ENCODE results near the gene ZDHHC14.

Gene ZDHHC14

DNA sequence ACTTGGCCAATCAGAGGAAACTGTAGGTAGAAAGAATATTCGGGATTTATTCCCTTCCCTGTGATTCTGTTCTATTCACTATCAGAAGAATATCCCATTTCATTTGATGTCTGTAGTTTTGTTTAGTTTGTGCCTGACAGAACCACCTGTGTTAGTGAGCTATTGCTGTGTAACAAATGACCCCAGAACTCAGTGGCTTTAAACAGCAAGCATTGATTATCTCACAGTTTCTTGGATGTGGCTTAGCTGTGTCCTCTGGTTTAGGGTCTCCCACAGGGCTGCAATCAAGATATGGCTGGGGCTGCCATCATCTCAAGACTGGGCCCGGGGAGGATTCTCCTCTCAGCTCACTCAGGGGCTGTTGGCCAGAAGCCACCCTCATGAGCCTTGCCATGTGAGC is 143.7 kb downstream of the ZDHHC14 start:
- DNase-seq (ENCODE audit: extremely low spot score, insufficient read length, low read depth), result no peak
- FAIRE-seq, result no peak

DNA sequence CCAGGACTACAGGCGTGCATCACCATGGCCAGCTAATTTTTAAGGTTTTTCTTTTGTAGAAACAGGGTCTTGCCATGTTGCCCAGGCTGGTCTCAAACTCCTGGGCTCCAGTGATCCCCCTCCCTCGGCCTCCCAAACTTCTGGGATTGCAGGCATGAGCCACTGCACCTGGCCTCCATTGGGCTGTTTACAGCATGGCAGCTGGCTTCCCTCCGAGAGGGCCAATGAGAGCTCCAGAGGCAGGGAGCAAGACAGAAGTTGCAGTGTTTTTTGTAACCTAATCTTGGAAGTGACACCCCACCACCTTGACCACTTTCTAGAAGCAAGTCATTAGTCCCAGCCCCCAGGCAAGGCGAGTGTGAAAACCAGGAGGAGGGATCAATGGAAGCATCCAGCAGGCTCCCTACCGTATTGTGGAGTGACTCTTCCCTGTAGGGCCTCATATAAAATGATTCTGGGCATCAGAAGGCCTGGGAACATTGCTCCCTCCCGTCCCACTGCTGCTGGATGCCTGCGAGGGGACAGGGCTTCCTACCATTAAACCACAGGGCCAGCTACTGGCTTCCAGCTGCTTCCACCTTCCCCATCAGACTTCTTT is 144.4 kb downstream of the ZDHHC14 start:
- DNase-seq (ENCODE audit: extremely low spot score, insufficient read length, low read depth), result no peak
- no peak for FAIRE-seq

- FAIRE-seq, result no peak
Observed at GRCh38 chr6:157525918-157526425, 145.0 kb downstream of the ZDHHC14 start.

DNA sequence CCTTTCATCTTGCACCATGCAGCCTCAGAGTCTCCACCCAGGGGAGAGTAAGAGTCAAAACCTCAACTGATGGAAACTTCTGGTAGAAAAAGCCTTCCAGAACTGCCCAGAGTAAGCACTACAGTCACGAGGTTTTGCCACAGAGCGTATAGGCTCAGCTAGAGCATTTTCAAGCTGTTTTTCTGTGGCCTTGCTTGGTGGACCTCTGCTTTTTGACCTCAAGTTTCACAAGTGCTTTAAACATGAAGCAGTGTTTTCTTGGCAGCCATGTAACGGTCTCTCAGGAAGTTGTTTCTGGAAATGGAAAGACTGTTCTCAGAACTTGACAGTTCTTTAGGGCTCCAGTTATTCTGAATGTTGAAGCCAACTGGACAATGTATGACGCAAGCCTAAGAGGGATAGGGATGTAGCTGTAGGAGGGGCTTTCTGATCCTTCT is 146.5 kb downstream of the ZDHHC14 start:
- DNase-seq (ENCODE audit: extremely low spot score, insufficient read length, low read depth), result no peak

More at GRCh38 chr6:157525918-157526425, 145.0 kb downstream of the ZDHHC14 start:
- no peak for DNase-seq (ENCODE audit: extremely low spot score, insufficient read length, low read depth)

DNA sequence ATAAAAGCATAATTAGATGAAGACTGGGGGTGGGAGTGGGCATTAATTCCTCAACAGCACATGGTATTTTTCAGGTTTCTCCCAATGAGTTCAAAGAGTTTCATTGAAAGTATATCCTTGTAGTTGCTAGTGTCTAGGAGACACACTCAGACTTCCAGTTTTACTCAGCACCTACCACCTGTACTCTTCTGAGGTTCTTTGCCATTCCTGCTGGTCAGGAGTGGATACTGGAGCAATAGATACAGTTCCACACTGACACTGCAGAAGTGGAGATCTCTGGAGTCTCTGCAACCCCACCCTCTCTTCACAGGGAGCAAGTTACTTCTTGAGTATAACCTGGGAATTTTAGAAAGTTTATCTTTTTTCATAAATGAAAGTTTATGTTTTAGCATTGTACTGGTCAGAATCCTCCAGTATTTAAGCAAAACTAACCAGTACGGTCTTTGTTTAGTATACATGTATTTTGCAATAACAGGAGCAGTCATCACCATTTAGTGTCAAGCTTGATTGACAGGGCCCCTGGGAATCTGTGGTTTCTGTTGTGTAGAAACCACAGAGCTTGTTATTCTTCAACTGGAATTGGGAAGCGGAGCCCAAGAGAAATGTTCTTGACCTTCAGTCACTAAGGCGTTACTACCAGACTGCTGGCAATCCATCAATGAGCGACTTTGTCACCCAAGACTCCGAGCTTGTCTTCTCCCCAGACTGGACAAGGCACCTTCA is 148.1 kb downstream of the ZDHHC14 start:
- DNase-seq (ENCODE audit: extremely low spot score, insufficient read length, low read depth) (no peak), FAIRE-seq (peak; percentile 56)

More for the DNA sequence above, 146.5 kb downstream of the ZDHHC14 start:
- FAIRE-seq, result peak; percentile 73

DNA sequence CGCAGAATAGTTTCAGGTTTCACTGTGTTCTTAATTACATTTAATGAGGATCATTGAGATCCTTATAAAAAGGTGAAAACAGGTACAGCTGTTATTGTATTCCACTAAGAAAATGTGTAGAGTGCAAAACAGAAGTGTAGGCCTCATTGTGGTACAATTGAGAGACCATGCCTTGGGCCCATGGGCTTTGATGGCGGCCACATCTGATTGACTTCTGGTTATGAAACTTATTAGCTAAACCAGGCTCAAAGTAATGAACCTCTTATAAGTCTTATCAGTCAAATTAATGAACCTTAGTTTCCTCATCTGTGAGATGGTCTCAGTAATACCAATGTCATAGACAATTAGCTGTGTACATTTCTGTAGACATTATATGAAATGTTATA is 148.7 kb downstream of the ZDHHC14 start:
- peak; percentile 42 for FAIRE-seq
- DNase-seq (ENCODE audit: extremely low spot score, insufficient read length, low read depth), result no peak

GRCh38 chr6:157530126-157530525 is 149.1 kb downstream of the ZDHHC14 start:
- peak; percentile 12 for FAIRE-seq

DNA sequence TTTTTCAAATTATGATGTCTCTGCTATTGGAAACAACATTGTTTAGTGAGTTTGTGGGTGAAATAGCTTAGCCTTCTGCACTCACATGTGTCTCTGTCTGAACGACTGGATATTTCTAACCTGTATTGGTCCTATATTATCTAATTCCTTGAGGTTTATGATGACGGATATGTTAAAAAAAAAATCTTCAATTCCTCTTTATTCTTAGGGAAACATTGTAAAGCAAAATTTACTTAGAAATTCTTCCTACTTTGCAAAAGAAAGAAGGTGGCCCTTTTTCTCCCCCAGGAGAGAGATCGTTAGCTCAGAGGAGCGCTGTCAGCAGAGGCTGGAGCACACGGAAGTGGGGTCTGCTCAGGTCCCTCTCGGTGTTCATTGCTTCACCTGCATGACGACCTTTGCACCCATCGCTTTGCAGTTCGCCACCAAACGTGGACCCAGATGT is 149.8 kb downstream of the ZDHHC14 start:
- FAIRE-seq (no peak), DNase-seq (ENCODE audit: extremely low spot score, insufficient read length, low read depth) (no peak)

More at GRCh38 chr6:157530126-157530525, 149.1 kb downstream of the ZDHHC14 start:
- no peak for DNase-seq (ENCODE audit: extremely low spot score, insufficient read length, low read depth)

- DNase-seq (ENCODE audit: extremely low spot score, insufficient read length, low read depth) (no peak), FAIRE-seq (no peak)
Observed at GRCh38 chr6:157531169-157531985, 150.4 kb downstream of the ZDHHC14 start.

DNA sequence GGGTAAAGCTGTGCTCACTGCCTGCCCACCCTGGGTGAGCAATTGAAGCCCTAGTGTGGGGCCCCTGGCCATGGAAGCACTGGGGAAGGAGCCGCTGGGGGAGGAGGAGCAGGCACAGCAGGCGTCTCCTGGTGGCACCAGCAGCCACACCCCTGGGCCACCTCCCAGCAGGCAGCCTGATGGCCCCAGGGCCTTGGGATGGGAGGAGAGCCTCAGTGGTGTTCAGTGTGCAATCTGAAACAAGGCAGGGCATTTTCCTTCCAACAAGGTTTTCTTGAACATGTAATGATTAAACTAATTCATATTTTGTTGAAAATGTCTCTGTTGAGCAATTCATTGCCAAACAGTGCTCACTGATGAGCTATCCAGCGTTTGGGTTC is 151.0 kb downstream of the ZDHHC14 start:
- no peak for FAIRE-seq
- DNase-seq (ENCODE audit: extremely low spot score, insufficient read length, low read depth), result no peak

DNA sequence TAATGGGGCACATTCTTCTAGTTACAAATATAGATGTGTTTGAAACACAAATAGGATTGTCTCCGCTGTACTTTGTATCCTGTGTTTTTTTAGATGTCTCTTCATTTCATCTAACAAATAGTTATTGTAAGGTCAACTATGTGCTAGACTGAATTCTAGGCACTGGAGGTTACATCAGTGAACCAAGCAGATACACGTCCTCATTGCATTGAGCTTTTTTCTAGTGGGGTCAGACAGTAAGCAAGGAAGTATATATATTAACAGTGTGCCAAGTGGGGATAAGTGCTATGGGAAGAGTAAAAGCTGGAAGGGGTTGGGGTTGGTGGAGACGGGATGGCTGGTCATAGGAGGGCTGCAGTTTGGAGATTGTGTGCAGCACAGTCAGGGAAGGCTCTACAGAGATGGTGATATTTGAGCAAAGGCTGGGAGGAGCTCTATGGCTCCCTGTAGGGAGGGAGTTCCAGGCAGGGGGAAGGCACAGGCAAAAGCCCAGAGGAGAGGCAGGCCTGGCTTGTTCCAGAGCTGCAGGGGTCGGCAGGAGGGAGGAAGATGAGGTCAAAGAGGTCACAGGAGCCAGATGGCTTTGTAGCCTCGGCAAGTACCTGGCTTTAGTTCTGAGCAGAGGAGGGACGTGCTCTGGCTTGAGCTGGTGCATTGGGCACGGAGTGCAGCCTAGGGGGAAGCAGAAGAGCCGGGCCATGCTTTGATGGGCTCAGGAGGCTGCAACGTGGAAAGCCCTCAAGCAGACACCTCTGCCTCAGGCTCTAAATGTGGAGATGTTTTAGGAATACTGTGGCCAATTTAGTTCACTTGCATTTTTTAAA is 152.3 kb downstream of the ZDHHC14 start:
- FAIRE-seq, result no peak
- no peak for DNase-seq (ENCODE audit: extremely low spot score, insufficient read length, low read depth)

DNA sequence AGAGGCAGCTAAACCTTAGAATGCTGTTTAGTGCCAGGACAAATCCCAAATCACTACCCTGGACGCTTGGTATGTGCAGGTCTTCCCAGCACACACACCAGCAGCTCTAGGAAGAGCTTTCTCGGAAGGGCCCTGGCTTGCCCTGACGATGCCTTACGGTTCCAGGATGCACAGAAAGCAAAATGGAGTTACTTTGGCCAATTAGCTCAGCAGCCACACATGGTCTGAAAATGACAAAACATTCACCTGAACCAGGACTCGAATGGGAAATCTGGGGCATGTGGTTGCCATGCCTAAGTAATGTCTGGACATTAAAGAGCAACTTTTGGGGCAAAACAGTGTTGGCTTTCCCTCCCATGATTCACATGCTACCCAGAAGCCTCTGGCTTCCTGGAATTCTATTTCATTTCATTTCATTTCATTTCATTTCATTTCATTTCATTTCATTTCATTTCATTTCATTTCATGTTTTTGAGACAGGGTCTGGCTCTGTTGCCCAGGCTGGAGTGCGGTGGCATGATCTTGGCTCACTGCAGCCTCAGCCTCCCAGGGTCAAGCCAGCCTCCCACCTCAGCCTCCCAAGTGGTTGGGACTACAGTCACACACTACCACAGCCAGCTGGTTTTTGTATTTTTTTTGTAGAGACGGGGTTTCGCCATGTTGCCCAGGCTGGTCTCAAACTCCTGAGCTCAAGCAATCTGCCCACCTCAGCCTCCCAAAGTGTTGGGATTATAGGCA is 153.3 kb downstream of the ZDHHC14 start:
- DNase-seq (ENCODE audit: extremely low spot score, insufficient read length, low read depth), result no peak
- FAIRE-seq, result no peak

DNA sequence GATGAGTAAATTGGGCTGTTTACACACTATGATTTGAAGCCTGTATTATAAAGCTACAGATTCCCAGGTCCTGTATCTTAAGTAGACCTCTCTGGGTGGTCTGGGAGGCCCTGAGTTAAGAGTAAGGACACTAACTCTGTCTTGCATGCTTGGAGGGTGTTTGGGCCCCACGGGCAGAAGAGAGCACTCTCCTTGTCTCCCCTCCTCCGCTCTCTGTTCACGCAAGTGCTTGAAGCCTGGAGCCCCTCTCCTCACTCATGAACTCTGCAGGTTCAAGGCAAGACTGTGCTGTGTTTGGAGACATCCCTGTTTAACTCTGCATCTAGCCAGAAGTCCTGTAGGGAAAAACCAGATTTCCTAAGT is 154.0 kb downstream of the ZDHHC14 start:
- DNase-seq (ENCODE audit: extremely low spot score, insufficient read length, low read depth) (no peak), FAIRE-seq (no peak)

DNA sequence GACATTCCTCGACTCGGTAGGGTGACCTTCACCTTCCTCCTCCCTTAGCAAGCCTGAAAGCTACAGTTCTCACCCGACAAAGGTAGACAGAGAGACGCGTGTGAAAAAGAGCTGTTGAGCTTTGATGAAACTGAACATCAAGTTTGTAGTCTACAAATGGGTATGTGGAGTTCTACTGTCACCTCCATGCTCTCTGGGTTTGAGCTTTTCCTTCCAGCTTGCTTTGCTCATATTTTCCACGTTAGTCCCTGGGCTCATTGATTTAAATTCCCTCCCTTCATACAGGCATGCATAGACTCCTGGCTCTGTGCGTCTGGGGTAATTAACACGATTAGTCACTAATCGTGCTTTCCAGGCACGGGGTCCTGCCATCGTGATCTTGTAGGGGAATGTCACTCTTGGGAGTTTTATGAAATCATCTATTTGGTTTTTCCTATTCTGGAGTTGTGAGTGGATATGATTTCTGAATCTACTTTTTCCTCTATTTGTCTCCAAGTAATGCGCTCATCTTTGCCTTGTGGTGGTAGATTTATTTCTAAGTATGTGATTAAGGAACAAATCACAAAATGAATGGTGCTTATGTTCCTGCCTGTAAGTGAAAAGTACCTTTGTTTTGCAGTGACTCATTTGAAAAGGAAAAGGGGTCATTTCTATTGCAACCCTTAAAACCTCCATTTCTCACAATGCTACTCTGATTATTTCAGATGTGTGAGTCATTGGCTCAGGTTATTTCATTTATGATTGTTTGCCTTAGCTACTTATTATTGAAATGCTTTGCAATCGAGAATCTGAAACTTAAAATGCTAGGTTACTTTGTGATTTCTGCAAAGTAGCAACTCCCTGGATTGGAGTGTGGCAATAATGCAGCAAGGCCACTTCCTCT is 154.6 kb downstream of the ZDHHC14 start:
- peak; percentile 92 for FAIRE-seq
- DNase-seq (ENCODE audit: extremely low spot score, insufficient read length, low read depth), result no peak

DNA sequence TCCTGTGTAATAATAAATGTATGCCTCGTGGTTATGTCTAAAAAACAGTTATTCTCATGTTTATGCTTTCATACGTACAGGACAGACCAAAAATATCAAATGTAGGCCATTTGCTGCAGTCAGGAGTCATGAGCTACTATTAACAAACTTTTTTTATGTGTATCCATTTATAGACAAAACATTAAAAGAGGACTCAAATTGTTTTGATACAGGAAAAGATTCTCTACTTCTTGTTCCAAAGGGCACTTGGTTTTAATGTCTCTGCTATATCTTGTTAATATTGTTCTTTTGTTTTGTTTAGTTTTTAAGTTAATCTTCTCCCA is 155.2 kb downstream of the ZDHHC14 start:
- FAIRE-seq (no peak), DNase-seq (ENCODE audit: extremely low spot score, insufficient read length, low read depth) (no peak)

DNA sequence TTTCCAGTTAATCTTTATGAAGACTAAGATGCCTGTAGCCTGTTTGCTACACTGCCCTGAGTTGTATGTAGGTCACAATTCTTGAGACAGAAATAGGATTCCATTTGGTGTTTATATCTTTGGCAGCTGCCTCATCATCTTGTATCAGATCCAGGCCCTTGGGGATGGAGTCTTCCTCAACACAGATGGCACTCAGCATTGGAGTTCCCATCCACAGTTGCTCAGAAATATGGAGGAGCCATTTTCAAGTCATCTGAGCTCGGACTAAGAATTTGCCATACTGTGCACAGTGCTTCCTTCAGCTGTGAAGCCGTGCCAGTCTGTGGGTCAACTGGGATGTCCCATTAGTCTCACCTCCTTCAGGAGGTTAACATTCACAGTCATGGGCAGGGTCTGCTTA is 156.6 kb downstream of the ZDHHC14 start:
- no peak for FAIRE-seq
- no peak for DNase-seq (ENCODE audit: extremely low spot score, insufficient read length, low read depth)

DNA sequence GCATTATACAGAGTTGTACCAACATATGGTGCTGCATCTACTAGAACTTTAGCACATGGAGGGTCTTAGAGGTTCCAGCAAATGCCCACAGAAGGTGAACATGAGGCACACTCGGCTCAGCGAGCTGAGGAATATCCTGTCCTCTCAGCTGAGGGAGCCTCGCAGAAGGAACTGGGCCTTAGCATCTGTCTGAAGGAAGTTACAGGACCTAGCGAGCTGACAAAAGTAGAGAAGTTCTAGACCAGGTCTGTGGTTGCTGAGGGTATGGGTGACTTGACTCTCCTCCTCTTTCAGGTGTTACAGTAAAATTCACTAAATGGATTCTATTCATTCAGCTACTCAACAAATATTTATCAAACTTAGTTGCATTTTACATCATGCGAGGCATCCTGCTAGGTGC is 157.2 kb downstream of the ZDHHC14 start:
- DNase-seq (ENCODE audit: extremely low spot score, insufficient read length, low read depth) (no peak), FAIRE-seq (peak; percentile 64)

- no peak for DNase-seq (ENCODE audit: extremely low spot score, insufficient read length, low read depth)
- no peak for FAIRE-seq
Observed at GRCh38 chr6:157538698-157539097, 157.7 kb downstream of the ZDHHC14 start.

Data from GM18507 (cell line).